ENCODE data around the gene LIX1. TPM values are rescaled to one million over a fixed set of nuclear protein-coding genes. Genes with fewer than 3 reads are reported as not detected.

Gene LIX1
- total RNA-seq, 1 donor from 2014 or later = not detected

DNA sequence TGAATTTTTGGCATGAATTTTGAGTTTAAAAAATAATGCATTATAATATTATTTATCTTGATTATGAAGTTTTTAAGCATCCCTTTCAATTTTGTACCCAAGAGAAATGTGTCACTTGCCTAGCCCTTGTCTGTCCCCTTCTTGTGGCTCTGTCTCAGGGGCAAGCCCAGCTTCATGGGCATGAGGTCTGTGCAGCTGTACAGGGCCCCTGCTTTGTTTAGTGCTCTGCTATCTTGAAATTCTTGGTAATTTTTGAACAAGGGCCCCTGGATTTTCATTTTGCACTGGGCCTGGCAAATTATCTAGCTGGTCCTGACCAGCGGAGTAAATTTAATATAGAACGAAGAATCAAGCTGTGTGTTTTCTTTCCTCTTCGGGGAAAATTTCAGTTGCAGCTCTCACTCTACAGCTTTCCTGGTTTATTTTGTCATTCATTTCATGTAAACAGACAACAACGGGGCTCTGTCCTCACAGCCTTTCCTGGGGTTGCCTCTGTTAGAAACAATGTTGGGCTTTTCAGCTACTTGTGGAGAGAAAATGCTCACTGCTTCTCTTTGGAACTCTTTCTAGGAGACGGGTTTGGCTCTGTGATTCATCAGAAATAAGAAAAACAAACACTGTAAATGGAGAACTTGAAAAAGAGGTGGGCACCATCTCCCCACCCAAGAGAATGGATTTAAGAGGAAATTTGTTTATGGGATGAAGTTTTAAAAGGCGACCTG is 41.1 kb downstream of the LIX1 start:
- Histone ChIP-seq H3K36me3 (no peaks in the 10 kb centered on the region), H3K9me3 (no peaks in the 10 kb centered on the region), H3K27me3 (no peaks in the 10 kb centered on the region), H3K4me1 (peaks cover under 1% of the 10 kb centered on the region), H3K27ac (no peak overlapping the region), H3K4me3 (no peak overlapping the region)
- DNase-seq (ENCODE audit: extremely low spot score in 2 of 2) = no peak
- intact Hi-C loops (cut with DNase I) = no loop called here
- TF ChIP-seq CTCF (IDR thresholded peaks at IDR 0.05) (no peak), POLR2A (IDR thresholded peaks at IDR 0.05) (no peak)

GRCh38 chr5:97100476-97100875 is 41.9 kb downstream of the LIX1 start:
- intact Hi-C loops (cut with DNase I) = no loop called here

DNA sequence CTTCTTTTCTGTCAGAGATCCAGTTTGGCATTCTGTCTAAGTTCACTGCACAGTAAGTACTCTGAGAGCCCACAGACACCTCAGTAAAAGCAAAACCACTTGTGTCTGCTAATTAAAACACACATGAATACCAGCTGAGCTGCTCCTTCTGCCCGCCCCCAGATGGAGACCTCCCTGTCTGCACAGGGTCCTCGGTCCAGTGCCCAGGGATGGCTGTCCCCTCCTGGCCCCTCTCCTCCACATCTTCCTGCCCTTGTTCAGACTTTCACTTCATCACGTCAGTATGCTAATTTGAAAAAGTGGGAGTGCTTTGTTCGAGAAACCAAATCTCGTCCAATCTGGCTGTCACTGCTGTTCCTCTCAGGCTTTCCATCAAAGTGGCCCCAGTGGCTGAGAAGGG is 43.5 kb downstream of the LIX1 start:
- TF ChIP-seq CTCF (IDR thresholded peaks at IDR 0.05) (no peak), POLR2AphosphoS5 (IDR thresholded peaks at IDR 0.05; ENCODE audit: insufficient read depth in 1 of 2, low read depth in 1 of 2) (no peak), POLR2A (IDR thresholded peaks at IDR 0.05) (no peak)
- Histone ChIP-seq H3K36me3 (no peaks in the 10 kb centered on the region), H3K4me3 (no peak overlapping the region), H3K27me3 (no peaks in the 10 kb centered on the region), H3K9me3 (no peaks in the 10 kb centered on the region), H3K4me1 (peaks cover 8% of the 10 kb centered on the region), H3K27ac (no peak overlapping the region)
- no peak for DNase-seq (ENCODE audit: extremely low spot score in 2 of 2)
- intact Hi-C loops (cut with DNase I) = no loop called here

More at GRCh38 chr5:97100476-97100875, 41.9 kb downstream of the LIX1 start:
- Histone ChIP-seq H3K27ac (no peak overlapping the region), H3K36me3 (no peaks in the 10 kb centered on the region), H3K4me3 (no peak overlapping the region), H3K9me3 (no peaks in the 10 kb centered on the region), H3K4me1 (peaks cover 8% of the 10 kb centered on the region), H3K27me3 (no peaks in the 10 kb centered on the region)
- TF ChIP-seq POLR2AphosphoS5 (IDR thresholded peaks at IDR 0.05; ENCODE audit: insufficient read depth in 1 of 2, low read depth in 1 of 2) (no peak), CTCF (IDR thresholded peaks at IDR 0.05) (no peak), POLR2A (IDR thresholded peaks at IDR 0.05) (no peak)
- DNase-seq (ENCODE audit: extremely low spot score in 2 of 2) = no peak

DNA sequence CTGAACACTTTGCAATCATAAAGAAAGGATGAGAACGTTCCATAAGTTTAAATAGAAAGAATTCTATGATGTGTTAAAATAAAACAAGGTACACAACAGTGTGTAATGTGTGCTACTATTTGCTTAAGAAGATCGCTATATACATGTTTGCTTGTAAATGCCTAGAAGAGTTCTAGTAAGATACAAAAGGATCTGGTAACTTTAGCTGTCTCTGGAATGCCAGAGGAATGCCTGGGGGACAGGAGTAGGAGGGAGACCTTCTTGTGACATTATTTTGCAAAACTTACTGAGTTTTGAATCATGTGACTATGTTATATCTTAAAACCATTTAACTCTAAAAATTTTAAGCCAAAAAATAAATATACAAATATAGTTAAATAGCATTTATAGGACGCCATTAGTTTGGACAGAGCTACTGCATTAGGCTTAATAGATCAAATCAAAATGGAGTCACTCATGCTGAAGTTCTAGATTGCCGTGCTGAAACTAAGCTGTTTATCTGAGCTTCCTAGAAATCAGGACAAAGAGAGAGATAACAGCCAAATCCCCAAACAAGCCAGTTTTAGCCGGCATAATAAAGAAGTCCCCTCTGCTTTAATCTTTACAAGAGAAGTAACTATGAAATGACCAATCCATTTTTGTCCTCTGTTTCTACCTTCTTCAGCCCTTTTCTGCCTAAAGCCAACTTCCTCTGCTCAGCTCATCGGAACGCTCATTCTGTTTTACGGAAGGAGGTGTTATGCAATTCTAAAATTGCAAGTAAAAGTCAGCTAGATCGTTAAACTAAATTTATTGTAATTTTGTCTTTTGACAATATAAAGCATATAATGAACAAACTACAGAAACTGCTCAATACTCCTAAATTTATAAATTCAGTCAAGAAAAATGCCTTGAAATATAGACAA is 44.8 kb downstream of the LIX1 start:
- Histone ChIP-seq H3K27me3 (no peaks in the 10 kb centered on the region), H3K4me1 (peaks cover 8% of the 10 kb centered on the region), H3K4me3 (no peak overlapping the region), H3K36me3 (no peaks in the 10 kb centered on the region), H3K9me3 (no peaks in the 10 kb centered on the region), H3K27ac (no peak overlapping the region)
- no peak for DNase-seq (ENCODE audit: extremely low spot score in 2 of 2)
- no peak for TF ChIP-seq CTCF (IDR thresholded peaks at IDR 0.05)
- no peak for TF ChIP-seq POLR2A (IDR thresholded peaks at IDR 0.05)
- TF ChIP-seq POLR2AphosphoS5 (IDR thresholded peaks at IDR 0.05; ENCODE audit: insufficient read depth in 1 of 2, low read depth in 1 of 2) = no peak
- intact Hi-C loops (cut with DNase I) = no loop called here

GRCh38 chr5:97096846-97097245 is 45.6 kb downstream of the LIX1 start:
- no peak for DNase-seq (ENCODE audit: extremely low spot score in 2 of 2)
- Histone ChIP-seq H3K27me3 (no peaks in the 10 kb centered on the region), H3K36me3 (no peaks in the 10 kb centered on the region), H3K4me3 (no peak overlapping the region), H3K9me3 (no peaks in the 10 kb centered on the region), H3K4me1 (peaks cover 8% of the 10 kb centered on the region), H3K27ac (no peak overlapping the region)
- no peak for TF ChIP-seq POLR2A (IDR thresholded peaks at IDR 0.05)
- TF ChIP-seq POLR2AphosphoS5 (IDR thresholded peaks at IDR 0.05; ENCODE audit: insufficient read depth in 1 of 2, low read depth in 1 of 2) = no peak
- no peak for TF ChIP-seq CTCF (IDR thresholded peaks at IDR 0.05)
- intact Hi-C loops (cut with DNase I) = no loop called here

All from vagina (tissue), 2 donors.